NK-92 (cell line): ENCODE measurements around the gene NIPBL.
"Not testable (repeated sequence)": the region's sequence is repeated elsewhere in the genome, so short reads cannot be mapped to it uniquely, and the experiment has no call there.

Experiments
- DNase-seq: peaks from one replicate; lab custom pipeline; 2025; ENCODE audit not compliant: unreplicated experiment; lab: John Stamatoyannopoulos, UW

The NIPBL gene

GRCh38 chr5:36901856-36902255 is 25.3 kb downstream of the NIPBL start:
- DNase-seq: no peak

- no peak for DNase-seq
These were observed 25.8 kb downstream of the NIPBL start for GRCh38 chr5:36902353-36902752.

- no peak for DNase-seq
These were observed 28.1 kb downstream of the NIPBL start for GRCh38 chr5:36904677-36905076.

- DNase-seq: no peak
These were observed 32.1 kb downstream of the NIPBL start for GRCh38 chr5:36908544-36909260.

GRCh38 chr5:36915653-36916052 is 39.1 kb downstream of the NIPBL start:
- DNase-seq: no peak

GRCh38 chr5:36916614-36917013 is 40.0 kb downstream of the NIPBL start:
- not testable (repeated sequence) for DNase-seq

GRCh38 chr5:36917358-36917757 is 40.8 kb downstream of the NIPBL start:
- DNase-seq: not testable (repeated sequence)

GRCh38 chr5:36919238-36919637 is 42.7 kb downstream of the NIPBL start:
- no peak for DNase-seq

GRCh38 chr5:36919650-36920049 is 43.1 kb downstream of the NIPBL start:
- no peak for DNase-seq

GRCh38 chr5:36928947-36929346 is 52.4 kb downstream of the NIPBL start:
- DNase-seq: no peak

GRCh38 chr5:36929438-36929837 is 52.9 kb downstream of the NIPBL start:
- no peak for DNase-seq

GRCh38 chr5:36932056-36932455 is 55.5 kb downstream of the NIPBL start:
- no peak for DNase-seq

- no peak for DNase-seq
These were observed 56.1 kb downstream of the NIPBL start for GRCh38 chr5:36932699-36933098.

- no peak for DNase-seq
These were observed 58.3 kb downstream of the NIPBL start for GRCh38 chr5:36934740-36935356.

- DNase-seq: no peak
These were observed 59.2 kb downstream of the NIPBL start for GRCh38 chr5:36935805-36936204.

GRCh38 chr5:36936309-36936708 is 59.7 kb downstream of the NIPBL start:
- no peak for DNase-seq

GRCh38 chr5:36938129-36938528 is 61.6 kb downstream of the NIPBL start:
- no peak for DNase-seq

GRCh38 chr5:36939969-36940858 is 63.6 kb downstream of the NIPBL start:
- no peak for DNase-seq

GRCh38 chr5:36943584-36943983 is 67.0 kb downstream of the NIPBL start:
- DNase-seq: no peak

- no peak for DNase-seq
These were observed 67.5 kb downstream of the NIPBL start for GRCh38 chr5:36944024-36944423.

GRCh38 chr5:36944607-36945225 is 68.1 kb downstream of the NIPBL start:
- DNase-seq: no peak
